Stimulated activated CD4-positive, alpha-beta T cell treated with anti-CD3 and anti-CD28 coated beads, Interleukin-1b, Interleukin-23, amount 100 ng/mL, for 24 hours (primary cell): ENCODE results near the gene NBDY.
"Not testable (repeated sequence)": the region's sequence is repeated elsewhere in the genome, so short reads cannot be mapped to it uniquely, and the experiment has no call there.

Experiments
- DNase-seq, 4 experiments: peaks; one replicate each; pipeline ENCODE4 v3.0.0-alpha.2; 2020; ENCODE audit warnings: low read depth in 4 of 4, low spot score in 1 of 4

The NBDY gene

DNA sequence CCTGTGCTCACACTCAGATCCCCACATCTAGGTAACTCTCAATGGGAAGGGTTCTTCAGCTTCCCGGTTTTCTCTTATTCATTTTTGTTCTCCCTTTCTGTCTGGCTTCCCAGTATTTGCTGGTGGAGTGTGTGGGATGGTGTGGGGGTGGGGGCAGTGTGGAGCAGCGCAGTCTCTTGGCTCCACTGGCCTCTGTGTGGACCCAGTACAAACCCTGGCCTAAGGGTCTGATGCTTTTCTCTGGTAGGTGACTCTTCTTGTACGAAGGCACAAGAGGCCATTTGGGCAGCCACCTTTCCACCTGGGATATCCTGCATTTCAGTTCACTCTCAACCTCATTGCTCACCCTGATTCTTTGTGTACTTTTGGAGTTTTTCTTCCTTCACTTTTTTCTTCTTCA lies 71.3 kb downstream of the NBDY start:
- DNase-seq: no peak

DNA sequence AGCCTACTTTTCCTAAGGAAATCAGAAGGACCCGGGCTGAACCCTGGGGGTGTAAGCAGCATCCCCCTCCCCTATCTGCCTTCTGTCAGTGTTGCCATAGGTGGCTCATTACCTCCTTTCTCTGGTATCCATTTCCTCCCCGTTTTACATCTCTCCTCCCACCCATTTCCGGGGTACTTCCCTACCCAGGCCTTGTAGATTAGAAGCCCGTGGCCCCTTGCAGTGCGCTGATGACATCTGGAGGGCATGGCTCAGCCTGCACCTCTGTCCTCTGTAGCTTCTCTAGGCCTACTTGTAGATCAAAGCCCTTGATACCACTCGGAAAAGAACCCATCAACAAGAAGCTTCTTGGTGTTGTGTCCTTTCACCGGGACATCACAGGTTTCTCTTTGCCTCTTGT lies 71.8 kb downstream of the NBDY start:
- DNase-seq: peak in 2 of 4 experiments; percentile 13 to 33

DNA sequence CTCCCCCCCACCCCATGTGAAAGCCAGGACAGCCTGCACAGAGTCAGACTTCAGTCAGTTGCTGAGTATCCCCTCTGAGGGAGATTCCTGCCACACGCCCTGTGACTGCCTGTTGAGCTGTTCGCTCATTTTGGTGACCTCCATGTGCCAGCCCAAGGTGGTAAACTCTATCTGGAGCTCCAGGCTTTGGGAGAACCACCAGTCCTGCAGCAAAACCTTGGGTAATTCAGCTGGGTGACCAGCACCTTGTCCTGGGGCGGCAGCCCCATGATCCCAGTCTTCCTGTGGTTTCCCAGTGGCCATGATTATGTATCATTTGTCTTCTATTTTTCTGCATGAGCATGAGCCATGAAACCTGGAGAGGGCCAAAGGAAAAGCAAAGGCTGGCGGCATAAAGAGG lies 73.4 kb downstream of the NBDY start:
- no peak for DNase-seq

- DNase-seq: peak in 1 of 4 experiments; percentile 60
Measured at GRCh38 chrX:56802921-56803849, 74.1 kb downstream of the NBDY start.

GRCh38 chrX:56803850-56804681 lies 75.0 kb downstream of the NBDY start:
- DNase-seq: no peak

- no peak for DNase-seq
Measured at GRCh38 chrX:56804867-56805266, 75.8 kb downstream of the NBDY start.

GRCh38 chrX:56805399-56805798 lies 76.4 kb downstream of the NBDY start:
- no peak for DNase-seq

- not testable (repeated sequence) for DNase-seq
Measured at GRCh38 chrX:56806176-56806575, 77.1 kb downstream of the NBDY start.

- DNase-seq: no peak
Measured at GRCh38 chrX:56811599-56811998, 82.6 kb downstream of the NBDY start.

GRCh38 chrX:56812515-56813105 lies 83.6 kb downstream of the NBDY start:
- no peak for DNase-seq

- DNase-seq: no peak
Measured at GRCh38 chrX:56813318-56813837, 84.3 kb downstream of the NBDY start.

DNA sequence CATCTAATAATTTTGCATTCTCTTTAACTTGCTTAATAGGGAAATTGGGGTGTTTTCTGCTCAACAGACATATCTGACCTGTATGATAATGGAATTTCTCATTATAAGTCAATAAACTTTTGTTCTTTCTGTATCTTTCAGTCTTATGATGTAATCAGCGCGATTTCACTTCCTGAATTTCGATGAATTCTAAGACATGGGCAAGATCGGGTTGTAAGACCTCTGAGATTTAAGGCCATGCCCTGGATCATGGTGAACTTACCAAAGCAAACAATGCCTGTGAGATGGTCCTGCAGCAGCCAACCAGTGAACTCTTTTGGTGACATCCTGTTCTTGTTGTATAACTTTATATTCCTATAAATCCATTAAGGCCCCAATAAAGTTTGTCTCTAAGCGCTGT lies 88.1 kb downstream of the NBDY start:
- no peak for DNase-seq

GRCh38 chrX:56826020-56826419 lies 97.0 kb downstream of the NBDY start:
- no peak for DNase-seq

DNA sequence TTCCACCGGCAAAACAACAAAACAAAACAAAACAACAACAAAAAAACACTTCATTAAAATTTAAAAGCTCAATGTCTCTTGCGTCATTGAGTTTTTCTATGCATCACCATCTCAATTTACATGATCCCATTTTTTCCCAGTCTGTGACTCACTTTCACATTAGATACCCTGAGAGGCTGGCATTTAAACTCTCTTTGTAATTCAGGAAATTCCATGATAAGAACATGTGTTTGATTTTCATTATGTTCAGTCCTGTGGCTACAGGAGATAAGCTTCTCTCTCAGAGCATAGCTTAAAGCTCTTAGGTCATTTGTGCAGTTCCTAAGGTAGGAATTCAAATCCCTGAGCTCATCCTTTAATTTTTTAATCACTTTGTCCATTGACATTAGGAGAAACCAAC lies 104.6 kb downstream of the NBDY start:
- no peak for DNase-seq

GRCh38 chrX:56853436-56853835 lies 124.4 kb downstream of the NBDY start:
- DNase-seq: no peak

DNA sequence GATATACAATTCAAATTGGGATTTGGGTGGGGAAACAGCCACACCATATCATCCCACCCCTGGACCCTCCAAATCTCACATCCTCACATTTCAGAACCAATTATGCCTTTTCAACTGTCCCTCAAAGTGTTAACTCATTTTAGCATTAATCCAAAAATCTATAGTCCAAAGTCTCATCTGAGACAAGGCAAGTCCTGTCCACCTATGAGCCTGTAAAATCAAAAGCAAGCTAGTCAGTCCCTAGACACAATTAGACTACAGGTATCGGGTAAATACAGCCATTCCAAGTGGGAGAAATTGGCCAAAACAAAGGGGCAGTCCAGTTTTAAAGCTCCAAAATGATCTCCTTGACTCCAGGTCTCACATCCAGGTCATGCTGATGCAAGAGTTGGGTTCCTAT lies 128.0 kb downstream of the NBDY start:
- DNase-seq: no peak

- DNase-seq: no peak
Measured at GRCh38 chrX:56860888-56861287, 131.8 kb downstream of the NBDY start.
